ENCODE results near the gene VAMP8.

Gene VAMP8

DNA sequence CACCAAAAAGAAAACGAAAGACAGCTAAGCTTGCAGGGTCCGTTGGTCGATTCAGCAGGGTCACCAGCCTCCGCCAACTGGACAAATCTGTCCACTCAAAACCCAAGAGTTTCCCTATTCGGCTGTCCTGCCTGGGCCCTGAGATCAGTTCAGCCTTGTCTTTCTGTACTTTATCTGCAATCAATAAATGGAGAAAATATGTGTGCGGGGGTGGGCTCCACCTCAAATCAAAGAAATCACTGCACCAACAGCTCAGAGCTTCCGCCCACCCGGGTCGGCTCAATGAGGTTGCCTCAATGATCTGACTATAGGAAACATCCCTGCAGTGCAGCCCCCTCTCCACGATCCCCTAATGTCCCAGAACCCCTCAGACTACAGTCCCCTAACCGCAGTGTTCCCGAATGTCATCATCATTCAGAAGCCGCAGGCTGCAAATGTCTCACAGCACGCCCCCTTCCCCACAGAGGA lies 16.5 kb upstream of the VAMP8 start:
- Histone ChIP-seq H2AFZ (ENCODE audit: low read length) (peak overlapping the region; percentile 97; the same call in 1 of the 2 replicates), H3K27me3 (ENCODE audit: insufficient read depth, low read length, poor library complexity, severe bottlenecking) (no peaks in the 10 kb centered on the region), H3K9me2 (replicated peaks; ENCODE audit: low read depth, low read length) (no peaks in the 10 kb centered on the region), H3F3A (ENCODE audit: low read depth) (no peaks in the 10 kb centered on the region), H4K20me1 (ENCODE audit: insufficient read depth, low read length, poor library complexity, severe bottlenecking) (peaks cover 4% of the 10 kb centered on the region), H3K36me3 (ENCODE audit: insufficient read depth, low read length) (no peaks in the 10 kb centered on the region), H3K79me2 (ENCODE audit: insufficient read depth, low read length) (peaks cover 50% of the 10 kb centered on the region), H3K4me1 (ENCODE audit: insufficient read depth, low read length, poor library complexity, severe bottlenecking) (peaks cover 15% of the 10 kb centered on the region), H3K4me3 (ENCODE audit: low read length, poor library complexity, severe bottlenecking) (peak overlapping the region; percentile 98), H3K4me2 (ENCODE audit: low read depth, low read length, poor library complexity, severe bottlenecking) (peak overlapping the region; percentile 93), H3K9me3 (ENCODE audit: insufficient read depth, low read depth, low read length) (no peaks in the 10 kb centered on the region), H3K9ac (ENCODE audit: low read depth, low read length, poor library complexity, severe bottlenecking) (peak overlapping the region; percentile 97)
- TF ChIP-seq EZH2phosphoT487 (IDR thresholded peaks at IDR 0.05; ENCODE audit: borderline replicate concordance) (no peak), CTCF (conservative IDR thresholded peaks at IDR 0.05; ENCODE audit: low read length) (no peak)

- Histone ChIP-seq H3K9me2 (replicated peaks; ENCODE audit: low read depth, low read length) (no peaks in the 10 kb centered on the region), H3F3A (ENCODE audit: low read depth) (no peaks in the 10 kb centered on the region), H3K27me3 (ENCODE audit: insufficient read depth, low read length, poor library complexity, severe bottlenecking) (no peaks in the 10 kb centered on the region), H2AFZ (ENCODE audit: low read length) (peak within 1 kb of the TSS; percentile 97), H3K4me2 (ENCODE audit: low read depth, low read length, poor library complexity, severe bottlenecking) (peak within 1 kb of the TSS; percentile 93), H3K9ac (ENCODE audit: low read depth, low read length, poor library complexity, severe bottlenecking) (peak within 1 kb of the TSS; percentile 97), H3K4me1 (ENCODE audit: insufficient read depth, low read length, poor library complexity, severe bottlenecking) (peaks cover 15% of the 10 kb centered on the region), H3K36me3 (ENCODE audit: insufficient read depth, low read length) (no peaks in the 10 kb centered on the region), H4K20me1 (ENCODE audit: insufficient read depth, low read length, poor library complexity, severe bottlenecking) (peaks cover 4% of the 10 kb centered on the region), H3K79me2 (ENCODE audit: insufficient read depth, low read length) (peaks cover 47% of the 10 kb centered on the region), H3K9me3 (ENCODE audit: insufficient read depth, low read depth, low read length) (no peaks in the 10 kb centered on the region), H3K4me3 (ENCODE audit: low read length, poor library complexity, severe bottlenecking) (peak within 1 kb of the TSS; percentile 98)
- no peak for TF ChIP-seq EZH2phosphoT487 (IDR thresholded peaks at IDR 0.05; ENCODE audit: borderline replicate concordance)
- TF ChIP-seq CTCF (conservative IDR thresholded peaks at IDR 0.05; ENCODE audit: low read length), result no peak
Observed at GRCh38 chr2:85561280-85562212, 15.8 kb upstream of the VAMP8 start, which contains the start of gene GGCX. Gene GGCX (minus strand): TSS chr2:85561493. CDS start chr2:85561428, 65 bp downstream.

DNA sequence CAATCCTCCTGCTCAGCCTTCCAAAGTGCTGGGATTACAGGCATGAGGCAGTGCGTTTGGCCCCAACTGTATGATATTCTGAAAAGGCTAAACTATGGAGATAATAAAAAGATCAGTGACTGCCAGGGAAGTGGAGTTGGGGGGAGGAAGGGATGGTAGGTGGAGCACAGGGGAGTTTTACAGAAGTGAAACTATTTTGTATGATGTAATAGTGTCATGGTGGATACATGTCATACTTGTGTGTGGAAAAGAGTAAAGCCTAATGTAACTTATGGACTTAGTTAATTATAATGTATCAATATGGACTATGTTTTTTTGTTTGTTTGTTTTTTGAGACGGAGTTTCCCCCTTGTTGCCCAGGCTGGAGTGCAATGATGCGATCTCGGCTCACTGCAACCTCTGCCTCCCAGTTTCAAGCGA lies 13.2 kb upstream of the VAMP8 start:
- Histone ChIP-seq H3K9me3 (ENCODE audit: insufficient read depth, low read depth, low read length) (no peaks in the 10 kb centered on the region), H3K79me2 (ENCODE audit: insufficient read depth, low read length) (peaks cover 25% of the 10 kb centered on the region), H3K4me3 (ENCODE audit: low read length, poor library complexity, severe bottlenecking) (no peak overlapping the region), H4K20me1 (ENCODE audit: insufficient read depth, low read length, poor library complexity, severe bottlenecking) (no peaks in the 10 kb centered on the region), H2AFZ (ENCODE audit: low read length) (no peak overlapping the region; the same call in 1 of the 2 replicates), H3K27me3 (ENCODE audit: insufficient read depth, low read length, poor library complexity, severe bottlenecking) (no peaks in the 10 kb centered on the region), H3K36me3 (ENCODE audit: insufficient read depth, low read length) (no peaks in the 10 kb centered on the region), H3K9me2 (replicated peaks; ENCODE audit: low read depth, low read length) (no peaks in the 10 kb centered on the region), H3K4me2 (ENCODE audit: low read depth, low read length, poor library complexity, severe bottlenecking) (no peak overlapping the region), H3F3A (ENCODE audit: low read depth) (no peaks in the 10 kb centered on the region), H3K9ac (ENCODE audit: low read depth, low read length, poor library complexity, severe bottlenecking) (no peak overlapping the region), H3K4me1 (ENCODE audit: insufficient read depth, low read length, poor library complexity, severe bottlenecking) (peaks cover 12% of the 10 kb centered on the region)
- no peak for TF ChIP-seq CTCF (conservative IDR thresholded peaks at IDR 0.05; ENCODE audit: low read length)
- no peak for TF ChIP-seq EZH2phosphoT487 (IDR thresholded peaks at IDR 0.05; ENCODE audit: borderline replicate concordance)
